Measurements from ENCODE around the gene TSPAN33. TPM values are rescaled to one million over a fixed set of nuclear protein-coding genes. Genes with fewer than 3 reads are reported as not detected.
"Not testable (repeated sequence)": the region's sequence is repeated elsewhere in the genome, so short reads cannot be mapped to it uniquely, and the experiment has no call there.

The TSPAN33 gene
- total RNA-seq, 1 donor from 2014 or later, result 16.7 TPM

DNA sequence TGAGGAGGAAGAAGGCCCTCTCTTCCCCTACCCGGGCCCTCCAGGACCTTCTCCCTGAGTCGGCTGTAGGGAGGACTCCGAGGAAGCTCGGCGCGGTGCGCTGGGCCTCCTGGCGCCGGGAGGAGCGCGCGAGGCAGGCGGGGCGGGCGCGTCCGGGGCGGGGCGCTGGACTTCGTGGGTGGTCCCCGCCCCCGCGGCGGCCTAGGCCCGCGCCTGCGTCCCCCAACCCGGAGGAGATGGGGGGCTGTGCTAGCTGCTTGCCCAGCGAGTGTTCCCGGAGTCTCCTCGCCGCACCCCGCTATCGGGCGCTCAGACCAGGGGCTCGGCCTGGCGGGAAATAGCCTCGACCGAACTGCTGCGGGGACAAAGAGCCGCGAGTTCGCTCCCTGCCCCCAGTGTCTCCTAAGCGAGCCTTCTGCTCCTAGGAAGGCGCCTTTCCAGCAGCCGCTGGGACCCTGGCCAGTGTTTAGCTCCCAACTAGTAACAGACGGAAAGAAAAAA, 24.7 kb downstream of the TSPAN33 start:
- H3K27ac Mint-ChIP-seq (ENCODE audit: unreplicated experiment), result peak overlapping the region; percentile 93
- H3K9me3 Mint-ChIP-seq, result no peaks in the 10 kb centered on the region
- TF ChIP-seq, protein P1, sequence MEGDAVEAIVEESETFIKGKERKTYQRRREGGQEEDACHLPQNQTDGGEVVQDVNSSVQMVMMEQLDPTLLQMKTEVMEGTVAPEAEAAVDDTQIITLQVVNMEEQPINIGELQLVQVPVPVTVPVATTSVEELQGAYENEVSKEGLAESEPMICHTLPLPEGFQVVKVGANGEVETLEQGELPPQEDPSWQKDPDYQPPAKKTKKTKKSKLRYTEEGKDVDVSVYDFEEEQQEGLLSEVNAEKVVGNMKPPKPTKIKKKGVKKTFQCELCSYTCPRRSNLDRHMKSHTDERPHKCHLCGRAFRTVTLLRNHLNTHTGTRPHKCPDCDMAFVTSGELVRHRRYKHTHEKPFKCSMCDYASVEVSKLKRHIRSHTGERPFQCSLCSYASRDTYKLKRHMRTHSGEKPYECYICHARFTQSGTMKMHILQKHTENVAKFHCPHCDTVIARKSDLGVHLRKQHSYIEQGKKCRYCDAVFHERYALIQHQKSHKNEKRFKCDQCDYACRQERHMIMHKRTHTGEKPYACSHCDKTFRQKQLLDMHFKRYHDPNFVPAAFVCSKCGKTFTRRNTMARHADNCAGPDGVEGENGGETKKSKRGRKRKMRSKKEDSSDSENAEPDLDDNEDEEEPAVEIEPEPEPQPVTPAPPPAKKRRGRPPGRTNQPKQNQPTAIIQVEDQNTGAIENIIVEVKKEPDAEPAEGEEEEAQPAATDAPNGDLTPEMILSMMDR (conservative IDR thresholded peaks at IDR 0.05), result no peak
- peaks cover 23% of the 10 kb centered on the region for H3K27me3 Mint-ChIP-seq (ENCODE audit: low read depth)
- peaks cover 2% of the 10 kb centered on the region for H3K36me3 Mint-ChIP-seq (ENCODE audit: low read depth)
- peak; percentile 40 for DNase-seq (ENCODE audit: low read depth, low spot score)
- peaks cover 17% of the 10 kb centered on the region for H3K4me1 Mint-ChIP-seq
- peak overlapping the region; percentile 77 for H3K4me3 Mint-ChIP-seq

DNA sequence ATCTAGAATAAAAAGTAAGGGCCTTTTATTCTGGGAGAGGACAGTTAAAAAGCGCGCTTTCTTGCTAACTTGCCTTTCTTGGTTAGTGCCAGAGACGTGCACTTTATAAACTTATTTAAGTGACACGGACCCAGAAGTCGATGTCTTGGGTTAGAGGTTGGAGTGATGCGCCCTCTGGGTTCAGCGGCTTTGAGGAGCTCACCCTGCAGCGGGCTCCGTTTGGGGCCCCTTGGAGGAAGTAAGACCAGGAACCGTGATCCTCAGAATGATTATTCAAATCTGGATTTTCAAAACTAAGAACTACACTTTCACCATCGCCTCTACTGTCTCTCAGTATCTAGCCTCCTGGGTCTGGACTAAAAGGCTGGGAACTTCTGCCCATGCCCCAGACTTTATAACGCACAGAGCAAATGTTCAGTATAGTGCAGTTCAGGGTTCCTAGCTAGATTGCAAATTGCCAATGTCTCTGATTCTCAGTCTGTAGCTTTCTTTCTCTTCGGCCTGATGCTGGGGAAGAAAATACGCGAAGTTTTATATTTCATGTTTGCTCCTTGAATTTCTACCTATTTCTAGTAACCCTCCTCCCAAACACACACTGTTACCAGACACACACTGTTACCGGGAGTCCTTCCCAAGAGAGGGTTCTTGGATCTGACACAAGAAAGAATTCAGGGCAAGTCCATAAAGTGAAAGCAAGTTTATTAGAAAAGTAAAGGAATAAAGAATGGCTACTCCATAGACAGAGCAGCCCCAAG, 25.4 kb downstream of the TSPAN33 start:
- peak overlapping the region; percentile 93 for H3K27ac Mint-ChIP-seq (ENCODE audit: unreplicated experiment)
- H3K4me3 Mint-ChIP-seq, result peak overlapping the region; percentile 77
- TF ChIP-seq, protein P1 (conservative IDR thresholded peaks at IDR 0.05), result no peak
- H3K36me3 Mint-ChIP-seq (ENCODE audit: low read depth), result peaks cover 2% of the 10 kb centered on the region
- H3K9me3 Mint-ChIP-seq, result no peaks in the 10 kb centered on the region
- H3K27me3 Mint-ChIP-seq (ENCODE audit: low read depth), result peaks cover 23% of the 10 kb centered on the region
- peaks cover 17% of the 10 kb centered on the region for H3K4me1 Mint-ChIP-seq
- DNase-seq (ENCODE audit: low read depth, low spot score), result no peak

- Mint-ChIP-seq H3K27ac (ENCODE audit: unreplicated experiment) (no peak overlapping the region), H3K4me1 (peaks cover 17% of the 10 kb centered on the region), H3K27me3 (ENCODE audit: low read depth) (peaks cover 23% of the 10 kb centered on the region), H3K4me3 (peak overlapping the region; percentile 67), H3K36me3 (ENCODE audit: low read depth) (peaks cover 2% of the 10 kb centered on the region), H3K9me3 (no peaks in the 10 kb centered on the region)
- TF ChIP-seq, protein P1 (conservative IDR thresholded peaks at IDR 0.05), result no peak
- no peak for DNase-seq (ENCODE audit: low read depth, low spot score)
Measured at GRCh38 chr7:129170441-129171021, 26.0 kb downstream of the TSPAN33 start.

- Mint-ChIP-seq H3K27me3 (ENCODE audit: low read depth) (peaks cover 19% of the 10 kb centered on the region), H3K4me1 (peaks cover 13% of the 10 kb centered on the region)
- H3K4me3 Mint-ChIP-seq; H3K27ac Mint-ChIP-seq (ENCODE audit: unreplicated experiment); DNase-seq (ENCODE audit: low read depth, low spot score); H3K36me3 Mint-ChIP-seq (ENCODE audit: low read depth); H3K9me3 Mint-ChIP-seq: not testable (repeated sequence)
Measured at GRCh38 chr7:129173861-129174260, 29.4 kb downstream of the TSPAN33 start.

DNA sequence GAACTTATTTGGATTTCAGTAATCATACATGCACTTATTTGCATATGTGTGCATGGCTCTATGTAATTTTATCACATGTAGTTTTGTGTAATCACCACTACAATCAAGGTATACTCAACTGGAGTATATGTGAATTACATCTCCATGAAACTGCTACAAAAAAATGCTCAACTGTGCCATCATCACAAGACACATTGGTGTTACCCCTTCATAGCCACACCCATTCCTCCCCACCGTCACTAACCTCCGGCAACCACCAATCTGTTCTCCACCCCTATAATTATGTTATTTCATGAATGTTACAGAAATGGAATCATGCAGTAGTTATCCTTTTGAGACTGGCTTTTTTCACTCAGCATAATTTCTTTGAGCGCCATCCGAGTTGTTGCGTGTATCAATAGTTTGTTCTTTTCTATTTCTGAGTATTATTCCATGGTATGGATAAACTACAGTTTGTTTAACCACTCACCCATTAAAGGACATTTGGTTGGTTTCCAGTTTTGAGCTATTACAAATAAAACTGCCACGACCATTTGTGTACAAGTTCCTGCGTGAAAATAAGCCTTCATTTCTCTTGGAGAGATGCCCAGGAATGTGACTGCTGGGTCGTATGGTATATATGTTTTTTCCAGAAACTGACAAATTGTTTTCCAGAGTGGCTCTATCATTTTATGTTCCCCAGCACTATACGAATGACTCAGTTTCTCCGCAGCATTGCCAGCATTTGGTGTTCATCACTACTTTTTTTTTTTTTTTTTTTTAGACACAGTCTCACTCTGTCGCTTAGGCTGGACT, 32.6 kb downstream of the TSPAN33 start:
- Mint-ChIP-seq H3K27me3 (ENCODE audit: low read depth) (peaks cover 8% of the 10 kb centered on the region), H3K27ac (ENCODE audit: unreplicated experiment) (no peak overlapping the region), H3K4me3 (no peak overlapping the region), H3K9me3 (peaks cover 4% of the 10 kb centered on the region), H3K4me1 (no peaks in the 10 kb centered on the region), H3K36me3 (ENCODE audit: low read depth) (no peaks in the 10 kb centered on the region)
- no peak for DNase-seq (ENCODE audit: low read depth, low spot score)
- TF ChIP-seq, protein P1 (conservative IDR thresholded peaks at IDR 0.05), result no peak
